ENCODE data around the gene RASGEF1B. TPM values are rescaled to one million over a fixed set of nuclear protein-coding genes. Genes with fewer than 3 reads are reported as not detected.

The RASGEF1B gene
- total and polyA plus RNA-seq, 7 experiments from 2014 or later = 1.1 to 82.5 (median 11.4) TPM

- peaks cover 16 to 38% (median 26%) of the 10 kb centered on the region in 7 donors for H3K4me1 Mint-ChIP-seq
- Histone ChIP-seq H3K4me3 (ENCODE audit: low read length) (no peak overlapping the region), H3K27me3 (ENCODE audit: control insufficient read depth in 2 of 2, insufficient read depth in 2 of 2, low read length in 2 of 2) (no peaks in the 10 kb centered on the region), H3K27ac (ENCODE audit: low read depth, low read length) (no peak overlapping the region), H3K36me3 (ENCODE audit: control insufficient read depth in 2 of 3, insufficient read depth in 3 of 3, low read length in 3 of 3) (peaks cover 3 to 33% (median 8%) of the 10 kb centered on the region in 3 experiments), H3K4me1 (ENCODE audit: control insufficient read depth in 2 of 2, insufficient read depth in 2 of 2, low read length in 2 of 2) (no peaks in the 10 kb centered on the region), H3K9me3 (ENCODE audit: control insufficient read depth in 2 of 3, low read length in 3 of 3) (no peaks in the 10 kb centered on the region)
- ATAC-seq (no peak), DNase-seq (no peak)
- ChIA-PET CTCF (interaction anchor here (1.0 kb wide), 1 partner anchor 14 kb away, joined by 4 read pairs; the partner anchor contains the start of gene RASGEF1B), POLR2A (no interaction called here)
- no peaks in the 10 kb centered on the region for H3K9me3 Mint-ChIP-seq
- no peak overlapping the region for H3K27ac Mint-ChIP-seq
- intact Hi-C loops (cut with micrococcal nuclease) = no loop called here
- H3K27me3 Mint-ChIP-seq = no peaks in the 10 kb centered on the region
- H3K4me3 Mint-ChIP-seq = no peak overlapping the region
- peaks cover 7 to 53% (median 30%) of the 10 kb centered on the region in 5 donors for H3K36me3 Mint-ChIP-seq
Observed at GRCh38 chr4:81457921-81458520, 13.7 kb downstream of the RASGEF1B start.

GRCh38 chr4:81457345-81457744 is 14.4 kb downstream of the RASGEF1B start:
- H3K27ac ChIP-seq (ENCODE audit: low read depth, low read length) = no peak overlapping the region
- H3K4me1 ChIP-seq (ENCODE audit: control insufficient read depth in 2 of 2, insufficient read depth in 2 of 2, low read length in 2 of 2) = no peaks in the 10 kb centered on the region
- no peaks in the 10 kb centered on the region for H3K27me3 Mint-ChIP-seq
- intact Hi-C loops (cut with micrococcal nuclease) = no loop called here
- no peaks in the 10 kb centered on the region for H3K9me3 Mint-ChIP-seq
- no peak for DNase-seq
- H3K36me3 ChIP-seq (ENCODE audit: control insufficient read depth in 2 of 3, insufficient read depth in 3 of 3, low read length in 3 of 3) = peaks cover 3 to 37% (median 8%) of the 10 kb centered on the region in 3 experiments
- CTCF ChIA-PET = no interaction called here
- H3K4me1 Mint-ChIP-seq = peaks cover 14 to 33% (median 20%) of the 10 kb centered on the region in 7 donors
- no peak overlapping the region for H3K4me3 ChIP-seq (ENCODE audit: low read length)
- POLR2A ChIA-PET = no interaction called here
- no peaks in the 10 kb centered on the region for H3K27me3 ChIP-seq (ENCODE audit: control insufficient read depth in 2 of 2, insufficient read depth in 2 of 2, low read length in 2 of 2)
- no peak overlapping the region for H3K4me3 Mint-ChIP-seq
- H3K9me3 ChIP-seq (ENCODE audit: control insufficient read depth in 2 of 3, low read length in 3 of 3) = no peaks in the 10 kb centered on the region
- H3K27ac Mint-ChIP-seq = no peak overlapping the region
- H3K36me3 Mint-ChIP-seq = peaks cover 7 to 60% (median 34%) of the 10 kb centered on the region in 5 donors
- no peak for ATAC-seq

GRCh38 chr4:81455897-81456296 is 15.8 kb downstream of the RASGEF1B start:
- H3K36me3 ChIP-seq (ENCODE audit: control insufficient read depth in 2 of 3, insufficient read depth in 3 of 3, low read length in 3 of 3) = peaks cover 3 to 49% (median 11%) of the 10 kb centered on the region in 3 experiments
- Mint-ChIP-seq H3K4me3 (no peak overlapping the region), H3K36me3 (peaks cover 7 to 67% (median 37%) of the 10 kb centered on the region in 5 donors), H3K27me3 (no peaks in the 10 kb centered on the region), H3K4me1 (peaks cover 8 to 22% (median 11%) of the 10 kb centered on the region in 7 donors), H3K27ac (no peak overlapping the region), H3K9me3 (no peaks in the 10 kb centered on the region)
- intact Hi-C loops (cut with micrococcal nuclease) = loop anchor here in 1 of 2 donors (2.0 kb wide), 1 partner anchor 15 kb away; no protein-coding TSS in a partner anchor
- no peaks in the 10 kb centered on the region for H3K4me1 ChIP-seq (ENCODE audit: control insufficient read depth in 2 of 2, insufficient read depth in 2 of 2, low read length in 2 of 2)
- H3K4me3 ChIP-seq (ENCODE audit: low read length) = no peak overlapping the region
- POLR2A ChIA-PET = no interaction called here
- H3K27me3 ChIP-seq (ENCODE audit: control insufficient read depth in 2 of 2, insufficient read depth in 2 of 2, low read length in 2 of 2) = no peaks in the 10 kb centered on the region
- CTCF ChIA-PET = interaction anchor here (2.4 kb wide), 1 partner anchor 12 kb away, joined by 7 read pairs; no protein-coding TSS in a partner anchor
- DNase-seq (no peak), ATAC-seq (no peak)
- no peak overlapping the region for H3K27ac ChIP-seq (ENCODE audit: low read depth, low read length)
- no peaks in the 10 kb centered on the region for H3K9me3 ChIP-seq (ENCODE audit: control insufficient read depth in 2 of 3, low read length in 3 of 3)

GRCh38 chr4:81454948-81455347 is 16.8 kb downstream of the RASGEF1B start:
- ChIA-PET CTCF (interaction anchor here (2.4 kb wide), 1 partner anchor 13 kb away, joined by 7 read pairs; no protein-coding TSS in a partner anchor), POLR2A (interaction anchor here (0.7 kb wide), 1 partner anchor 28 kb away, joined by 3 read pairs; no protein-coding TSS in a partner anchor)
- Histone ChIP-seq H3K27ac (ENCODE audit: low read depth, low read length) (no peak overlapping the region), H3K4me1 (ENCODE audit: control insufficient read depth in 2 of 2, insufficient read depth in 2 of 2, low read length in 2 of 2) (no peaks in the 10 kb centered on the region), H3K9me3 (ENCODE audit: control insufficient read depth in 2 of 3, low read length in 3 of 3) (no peaks in the 10 kb centered on the region), H3K36me3 (ENCODE audit: control insufficient read depth in 2 of 3, insufficient read depth in 3 of 3, low read length in 3 of 3) (peaks cover 3 to 49% (median 11%) of the 10 kb centered on the region in 3 experiments), H3K4me3 (ENCODE audit: low read length) (no peak overlapping the region), H3K27me3 (ENCODE audit: control insufficient read depth in 2 of 2, insufficient read depth in 2 of 2, low read length in 2 of 2) (no peaks in the 10 kb centered on the region)
- H3K4me1 Mint-ChIP-seq = peaks cover under 1 to 16% (median 2%) of the 10 kb centered on the region in 7 donors
- H3K36me3 Mint-ChIP-seq = peaks cover 8 to 76% (median 37%) of the 10 kb centered on the region in 5 donors
- no peak for ATAC-seq
- DNase-seq = no peak
- no peaks in the 10 kb centered on the region for H3K9me3 Mint-ChIP-seq
- H3K27me3 Mint-ChIP-seq = no peaks in the 10 kb centered on the region
- peak overlapping the region in 2 of 9 donors; percentile 22 to 32 for H3K27ac Mint-ChIP-seq
- H3K4me3 Mint-ChIP-seq = no peak overlapping the region
- intact Hi-C loops (cut with micrococcal nuclease) = loop anchor here in 1 of 2 donors (2.0 kb wide), 1 partner anchor 14 kb away; no protein-coding TSS in a partner anchor

- H3K9me3 Mint-ChIP-seq = no peaks in the 10 kb centered on the region
- Histone ChIP-seq H3K4me3 (ENCODE audit: low read length) (no peak overlapping the region), H3K36me3 (ENCODE audit: control insufficient read depth in 2 of 3, insufficient read depth in 3 of 3, low read length in 3 of 3) (peaks cover 3 to 49% (median 11%) of the 10 kb centered on the region in 3 experiments), H3K4me1 (ENCODE audit: control insufficient read depth in 2 of 2, insufficient read depth in 2 of 2, low read length in 2 of 2) (no peaks in the 10 kb centered on the region), H3K9me3 (ENCODE audit: control insufficient read depth in 2 of 3, low read length in 3 of 3) (no peaks in the 10 kb centered on the region), H3K27me3 (ENCODE audit: control insufficient read depth in 2 of 2, insufficient read depth in 2 of 2, low read length in 2 of 2) (no peaks in the 10 kb centered on the region), H3K27ac (ENCODE audit: low read depth, low read length) (no peak overlapping the region)
- H3K4me1 Mint-ChIP-seq = peaks cover 0 to 16% (median 0%) of the 10 kb centered on the region in 7 donors
- H3K27ac Mint-ChIP-seq = peak overlapping the region in 3 of 9 donors; percentile 7 to 81 (median 37)
- CTCF ChIA-PET = interaction anchor here (2.4 kb wide), 1 partner anchor 13 kb away, joined by 7 read pairs; no protein-coding TSS in a partner anchor
- no peak overlapping the region for H3K4me3 Mint-ChIP-seq
- POLR2A ChIA-PET = interaction anchor here (0.7 kb wide), 1 partner anchor 28 kb away, joined by 3 read pairs; no protein-coding TSS in a partner anchor
- intact Hi-C loops (cut with micrococcal nuclease) = loop anchor here in 1 of 2 donors (2.0 kb wide), 1 partner anchor 14 kb away; no protein-coding TSS in a partner anchor
- peaks cover 8 to 78% (median 37%) of the 10 kb centered on the region in 5 donors for H3K36me3 Mint-ChIP-seq
- no peaks in the 10 kb centered on the region for H3K27me3 Mint-ChIP-seq
- ATAC-seq = peak; percentile 32
- DNase-seq = no peak
Observed at GRCh38 chr4:81454499-81454898, 17.2 kb downstream of the RASGEF1B start.

GRCh38 chr4:81453024-81453423 is 18.7 kb downstream of the RASGEF1B start:
- Mint-ChIP-seq H3K4me3 (no peak overlapping the region), H3K36me3 (peaks cover 8 to 80% (median 42%) of the 10 kb centered on the region in 5 donors), H3K9me3 (no peaks in the 10 kb centered on the region), H3K27ac (peak overlapping the region in 3 of 9 donors; percentile 25 to 53 (median 46)), H3K4me1 (peaks cover 0 to 16% (median 0%) of the 10 kb centered on the region in 7 donors), H3K27me3 (no peaks in the 10 kb centered on the region)
- Histone ChIP-seq H3K36me3 (ENCODE audit: control insufficient read depth in 2 of 3, insufficient read depth in 3 of 3, low read length in 3 of 3) (peaks cover 3 to 47% (median 11%) of the 10 kb centered on the region in 3 experiments), H3K4me1 (ENCODE audit: control insufficient read depth in 2 of 2, insufficient read depth in 2 of 2, low read length in 2 of 2) (no peaks in the 10 kb centered on the region), H3K4me3 (ENCODE audit: low read length) (no peak overlapping the region), H3K9me3 (ENCODE audit: control insufficient read depth in 2 of 3, low read length in 3 of 3) (no peaks in the 10 kb centered on the region), H3K27me3 (ENCODE audit: control insufficient read depth in 2 of 2, insufficient read depth in 2 of 2, low read length in 2 of 2) (no peaks in the 10 kb centered on the region), H3K27ac (ENCODE audit: low read depth, low read length) (no peak overlapping the region)
- CTCF ChIA-PET = interaction anchor here (0.6 kb wide), 1 partner anchor 375 kb away, joined by 5 read pairs; no protein-coding TSS in a partner anchor
- POLR2A ChIA-PET = no interaction called here
- no peak for ATAC-seq
- intact Hi-C loops (cut with micrococcal nuclease) = no loop called here
- DNase-seq = no peak

Data from naive thymus-derived CD4-positive, alpha-beta T cell (primary cell).